SW 1271 (cell line): ENCODE results near the gene FZD8.

ENCODE experiments used
- DNase-seq, 2 experiments: peaks; one replicate each; lab custom pipeline; 2025; lab: John Stamatoyannopoulos, UW

FZD8 gene

GRCh38 chr10:35606430-35606829 is 35.7 kb downstream of the FZD8 start:
- DNase-seq: no peak

DNA sequence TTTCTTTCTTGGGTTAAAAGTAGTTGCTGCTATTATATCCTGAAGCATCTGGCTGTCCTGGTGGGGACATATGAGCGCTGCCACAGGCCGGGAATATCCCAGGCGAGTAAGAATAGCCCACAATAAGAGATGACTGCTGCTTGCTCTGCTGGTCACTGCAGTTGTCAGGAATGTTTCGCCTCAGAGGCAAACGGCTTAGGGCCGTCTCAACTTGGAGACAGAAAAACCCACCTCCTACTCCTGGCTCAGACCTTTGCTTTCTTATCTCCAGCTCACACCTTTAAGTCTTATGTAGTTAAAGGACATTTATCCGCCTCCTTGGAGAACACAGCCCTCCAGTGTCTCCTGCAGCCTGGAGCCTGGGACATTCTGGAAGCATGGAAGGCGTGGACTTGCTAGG is 36.9 kb downstream of the FZD8 start, which contains the start of gene GJD4:
Gene GJD4, plus strand, starts transcription at position 151 of the 400 bp plus-strand sequence. Its CDS starts 227 bp downstream, at position 378.
- no peak for DNase-seq

DNA sequence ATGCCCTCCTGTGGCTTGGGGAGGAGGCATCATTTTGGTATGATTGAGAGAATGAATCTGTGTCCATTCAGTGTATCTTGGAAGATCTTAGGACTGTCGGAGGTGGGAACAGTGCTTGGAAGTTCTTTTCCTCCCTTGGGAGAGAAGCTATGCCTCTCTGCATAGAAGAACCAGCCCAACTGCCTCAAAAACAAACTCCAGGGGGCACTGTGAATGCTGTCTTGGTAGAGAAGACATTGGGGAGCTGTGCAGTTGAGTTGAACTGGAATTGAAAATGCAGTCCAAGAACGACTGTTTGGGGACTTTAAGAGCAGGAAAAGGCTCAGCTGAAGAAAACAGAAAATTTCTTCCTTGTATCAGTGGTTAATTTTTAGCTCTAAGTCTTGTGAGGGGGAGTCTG is 41.9 kb downstream of the FZD8 start:
- DNase-seq: no peak

DNA sequence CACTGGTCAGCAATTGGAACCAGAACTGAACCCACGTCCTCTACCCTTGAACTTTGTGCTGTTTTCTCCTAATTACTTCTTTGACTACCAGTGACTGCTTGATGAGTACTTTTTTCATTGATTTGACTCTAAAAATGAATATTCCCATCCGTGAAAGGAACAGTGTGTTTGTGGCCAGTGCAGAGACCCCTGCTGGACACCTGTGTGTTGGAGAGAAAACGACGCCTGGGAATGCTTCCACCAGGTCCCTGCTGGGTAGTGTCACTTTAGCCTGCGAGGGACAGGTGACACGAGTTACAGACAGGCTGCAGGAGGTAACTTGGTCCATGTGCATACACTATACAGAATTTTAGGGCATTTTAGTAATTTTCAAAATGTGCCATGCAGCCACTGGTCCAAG is 43.7 kb downstream of the FZD8 start:
- no peak for DNase-seq

DNA sequence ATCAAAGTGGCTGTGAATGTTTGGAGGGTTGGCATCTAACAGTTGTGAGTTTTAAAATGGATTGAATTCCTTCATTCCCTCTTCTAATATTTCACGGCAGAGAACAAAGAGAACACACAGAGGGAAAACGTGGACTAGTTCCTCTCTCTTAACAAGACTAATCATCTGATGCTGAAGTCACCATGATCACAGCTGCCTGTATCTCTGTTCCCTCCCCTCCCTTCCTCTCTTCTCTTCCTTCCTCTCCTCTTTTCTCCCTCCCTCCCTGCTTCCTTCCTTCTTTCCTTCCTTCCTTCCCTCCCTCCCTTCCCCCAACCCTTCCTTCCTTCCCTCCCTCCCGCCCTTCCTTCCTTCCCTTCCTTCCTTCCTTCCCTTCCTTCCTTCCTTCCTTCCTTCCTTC is 47.0 kb downstream of the FZD8 start:
- no peak for DNase-seq

GRCh38 chr10:35594115-35595079 is 47.7 kb downstream of the FZD8 start:
- DNase-seq: no peak

GRCh38 chr10:35592441-35592840 is 49.7 kb downstream of the FZD8 start:
- DNase-seq: no peak

GRCh38 chr10:35588836-35589235 is 53.3 kb downstream of the FZD8 start:
- DNase-seq: no peak
